Renal cortex interstitium (tissue), 11 donors: Measurements from ENCODE around the gene MARCHF6. TPM values are rescaled to one million over a fixed set of nuclear protein-coding genes. Genes with fewer than 3 reads are reported as not detected.

Experiments
- DNase-seq, 11 donors: peaks; one replicate each; pipeline ENCODE4 v3.0.0-alpha.2; 2013; ENCODE audit warnings: low read depth in 9 of 11, low spot score in 4 of 11; ENCODE audit errors: extremely low read depth in 1 of 11
- polyA plus RNA-seq, 3 donors: library from polyadenylated mRNA; unstranded; fragments of 120-200 nt; gene quantifications; one replicate each; pipeline ENCODE4 v1.2.1, GENCODE V29; 2013; ENCODE audit not compliant: insufficient read length in 3 of 3

The MARCHF6 gene
- polyA plus RNA-seq, 3 donors, result 174 to 227 (median 208) TPM

DNA sequence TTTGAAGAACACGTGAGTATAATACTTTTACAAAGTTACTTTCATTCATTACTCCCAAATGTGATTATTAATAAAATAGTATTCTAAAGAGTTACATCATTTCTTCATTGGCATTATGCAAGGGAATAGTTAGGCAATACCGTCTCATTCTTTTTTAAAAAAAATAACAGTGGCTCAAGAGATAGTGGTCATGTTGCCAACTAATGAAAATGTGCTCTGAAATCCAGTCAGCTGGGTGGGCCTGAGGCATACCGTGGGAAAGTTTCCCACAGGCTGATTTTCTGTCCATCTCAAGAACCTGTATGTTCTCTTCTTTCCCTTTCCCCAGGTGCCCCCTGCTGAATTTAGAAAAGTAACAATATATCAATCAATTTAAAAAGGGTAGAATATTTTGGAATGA, 47.3 kb downstream of the MARCHF6 start:
- no peak for DNase-seq

GRCh38 chr5:10401498-10401897, 48.0 kb downstream of the MARCHF6 start:
- no peak for DNase-seq

Other genes with a start within 250 kb of the MARCHF6 start
- gene ATPSCKMT, start 103.8 kb upstream of the MARCHF6 start, polyA plus RNA-seq, result 10 to 100 TPM; 19.9 to 24.5 (median 21.1) TPM
- gene CCT5, start 103.4 kb upstream of the MARCHF6 start, polyA plus RNA-seq, result 100 to 1,000 TPM; 234 to 298 (median 257) TPM
- 10 to 100 TPM; 41.2 to 52.2 (median 41.6) TPM for gene CMBL, start 45.8 kb upstream of the MARCHF6 start, polyA plus RNA-seq
- gene ROPN1L, start 88.2 kb downstream of the MARCHF6 start, polyA plus RNA-seq, result 1 to 10 TPM in 2 of 3 donors, under 1 TPM in 1; 0.37 to 1.6 (median 1.1) TPM
- 1 to 10 TPM; 1.9 to 2.0 (median 2.0) TPM for gene ANKRD33B, start 210.4 kb downstream of the MARCHF6 start, polyA plus RNA-seq